ENCODE results near the gene NUAK2. TPM values are rescaled to one million over a fixed set of nuclear protein-coding genes. Genes with fewer than 3 reads are reported as not detected.
A peak's percentile ranks its signal among the peaks of the same experiment; 100 is the strongest.

NUAK2 gene
- total RNA-seq, 1 donor from 2014 or later, result 49.6 TPM

DNA sequence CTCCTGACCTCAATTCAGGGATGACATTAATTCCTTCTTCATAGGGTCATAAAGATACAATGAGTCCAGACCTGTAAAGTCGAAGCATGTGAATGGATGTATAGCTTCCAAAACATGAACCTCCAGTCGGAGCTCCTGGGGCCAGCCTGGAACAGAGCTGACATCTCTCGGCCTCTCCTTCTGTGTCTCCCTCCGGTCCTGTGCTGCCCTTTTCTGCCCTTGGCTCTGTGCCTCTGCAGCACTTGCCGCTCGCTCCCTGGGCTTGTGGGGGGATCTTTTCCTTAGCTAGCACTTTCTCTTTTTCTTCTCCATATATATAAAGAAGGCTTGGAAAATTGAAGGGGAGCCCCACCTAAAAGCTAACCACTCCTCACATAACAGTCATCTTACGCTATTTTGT, 51.3 kb downstream of the NUAK2 start:
- Histone ChIP-seq H3K27me3 (no peaks in the 10 kb centered on the region), H3K36me3 (no peaks in the 10 kb centered on the region), H3K27ac (no peak overlapping the region), H3K4me3 (no peak overlapping the region), H3K4me1 (peaks cover 32% of the 10 kb centered on the region), H3K9me3 (no peaks in the 10 kb centered on the region)
- DNase-seq (ENCODE audit: extremely low spot score in 2 of 2), result no peak
- intact Hi-C loops (cut with DNase I), result loop anchor here (5.0 kb wide), 1 partner anchor 57 kb away; no protein-coding TSS in a partner anchor
- no peak for TF ChIP-seq POLR2A (IDR thresholded peaks at IDR 0.05)

DNA sequence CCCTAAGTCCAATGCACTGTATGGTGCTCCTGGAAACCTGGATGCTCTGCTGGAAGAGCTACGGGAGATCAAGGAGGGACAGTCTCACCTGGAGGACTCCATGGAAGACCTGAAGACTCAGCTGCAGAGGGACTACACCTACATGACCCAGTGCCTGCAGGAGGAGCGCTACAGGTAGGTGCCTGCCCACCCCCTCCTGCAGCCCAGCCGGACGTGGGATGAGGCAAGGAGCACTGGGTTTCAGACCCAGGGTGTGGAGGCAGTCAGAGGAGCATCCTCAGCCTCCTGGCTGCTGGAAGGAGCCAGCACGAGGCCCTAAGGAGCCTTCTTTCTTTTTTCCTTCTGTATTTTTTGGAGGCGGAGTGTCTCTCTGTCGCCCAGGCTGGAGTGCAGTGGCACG, 51.8 kb downstream of the NUAK2 start:
- TF ChIP-seq POLR2AphosphoS5 (IDR thresholded peaks at IDR 0.05; ENCODE audit: insufficient read depth in 1 of 2, low read depth in 1 of 2) (no peak), POLR2A (IDR thresholded peaks at IDR 0.05) (no peak)
- TF ChIP-seq, protein P1, sequence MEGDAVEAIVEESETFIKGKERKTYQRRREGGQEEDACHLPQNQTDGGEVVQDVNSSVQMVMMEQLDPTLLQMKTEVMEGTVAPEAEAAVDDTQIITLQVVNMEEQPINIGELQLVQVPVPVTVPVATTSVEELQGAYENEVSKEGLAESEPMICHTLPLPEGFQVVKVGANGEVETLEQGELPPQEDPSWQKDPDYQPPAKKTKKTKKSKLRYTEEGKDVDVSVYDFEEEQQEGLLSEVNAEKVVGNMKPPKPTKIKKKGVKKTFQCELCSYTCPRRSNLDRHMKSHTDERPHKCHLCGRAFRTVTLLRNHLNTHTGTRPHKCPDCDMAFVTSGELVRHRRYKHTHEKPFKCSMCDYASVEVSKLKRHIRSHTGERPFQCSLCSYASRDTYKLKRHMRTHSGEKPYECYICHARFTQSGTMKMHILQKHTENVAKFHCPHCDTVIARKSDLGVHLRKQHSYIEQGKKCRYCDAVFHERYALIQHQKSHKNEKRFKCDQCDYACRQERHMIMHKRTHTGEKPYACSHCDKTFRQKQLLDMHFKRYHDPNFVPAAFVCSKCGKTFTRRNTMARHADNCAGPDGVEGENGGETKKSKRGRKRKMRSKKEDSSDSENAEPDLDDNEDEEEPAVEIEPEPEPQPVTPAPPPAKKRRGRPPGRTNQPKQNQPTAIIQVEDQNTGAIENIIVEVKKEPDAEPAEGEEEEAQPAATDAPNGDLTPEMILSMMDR (IDR thresholded peaks at IDR 0.05), result no peak
- H3K4me3 ChIP-seq, result no peak overlapping the region
- H3K27me3 ChIP-seq, result no peaks in the 10 kb centered on the region
- intact Hi-C loops (cut with DNase I), result loop anchor here (5.0 kb wide), 1 partner anchor 58 kb away; no protein-coding TSS in a partner anchor
- no peaks in the 10 kb centered on the region for H3K36me3 ChIP-seq
- peaks cover 32% of the 10 kb centered on the region for H3K4me1 ChIP-seq
- DNase-seq (ENCODE audit: extremely low spot score in 2 of 2), result no peak
- no peaks in the 10 kb centered on the region for H3K9me3 ChIP-seq
- no peak overlapping the region for H3K27ac ChIP-seq

DNA sequence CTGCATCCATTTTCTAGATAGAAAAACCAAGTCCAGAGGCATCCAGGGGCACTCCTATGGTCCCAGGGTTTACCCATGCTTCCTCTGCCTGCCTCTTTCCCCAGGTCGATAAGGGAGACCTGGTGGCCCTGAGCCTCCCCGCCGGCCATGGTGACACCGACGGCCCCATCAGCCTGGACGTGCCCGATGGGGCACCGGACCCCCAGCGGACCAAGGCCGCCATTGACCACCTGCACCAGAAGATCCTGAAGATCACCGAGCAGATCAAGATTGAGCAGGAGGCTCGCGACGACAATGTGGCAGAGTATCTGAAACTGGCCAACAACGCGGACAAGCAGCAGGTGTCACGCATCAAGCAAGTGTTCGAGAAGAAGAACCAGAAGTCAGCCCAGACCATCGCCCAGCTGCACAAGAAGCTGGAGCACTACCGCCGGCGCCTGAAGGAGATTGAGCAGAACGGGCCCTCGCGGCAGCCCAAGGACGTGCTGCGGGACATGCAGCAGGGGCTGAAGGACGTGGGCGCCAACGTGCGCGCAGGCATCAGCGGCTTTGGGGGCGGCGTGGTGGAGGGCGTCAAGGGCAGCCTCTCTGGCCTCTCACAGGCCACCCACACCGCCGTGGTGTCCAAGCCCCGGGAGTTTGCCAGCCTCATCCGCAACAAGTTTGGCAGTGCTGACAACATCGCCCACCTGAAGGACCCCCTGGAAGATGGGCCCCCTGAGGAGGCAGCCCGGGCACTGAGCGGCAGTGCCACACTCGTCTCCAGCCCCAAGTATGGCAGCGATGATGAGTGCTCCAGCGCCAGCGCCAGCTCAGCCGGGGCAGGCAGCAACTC, 52.5 kb downstream of the NUAK2 start:
- Histone ChIP-seq H3K4me1 (peaks cover 32% of the 10 kb centered on the region), H3K27me3 (no peaks in the 10 kb centered on the region), H3K27ac (no peak overlapping the region), H3K36me3 (no peaks in the 10 kb centered on the region), H3K4me3 (no peak overlapping the region), H3K9me3 (no peaks in the 10 kb centered on the region)
- TF ChIP-seq POLR2AphosphoS5 (IDR thresholded peaks at IDR 0.05; ENCODE audit: insufficient read depth in 1 of 2, low read depth in 1 of 2) (no peak), POLR2A (IDR thresholded peaks at IDR 0.05) (no peak)
- TF ChIP-seq, protein P1 (IDR thresholded peaks at IDR 0.05), result no peak
- intact Hi-C loops (cut with DNase I), result no loop called here
- DNase-seq (ENCODE audit: extremely low spot score in 2 of 2), result no peak

DNA sequence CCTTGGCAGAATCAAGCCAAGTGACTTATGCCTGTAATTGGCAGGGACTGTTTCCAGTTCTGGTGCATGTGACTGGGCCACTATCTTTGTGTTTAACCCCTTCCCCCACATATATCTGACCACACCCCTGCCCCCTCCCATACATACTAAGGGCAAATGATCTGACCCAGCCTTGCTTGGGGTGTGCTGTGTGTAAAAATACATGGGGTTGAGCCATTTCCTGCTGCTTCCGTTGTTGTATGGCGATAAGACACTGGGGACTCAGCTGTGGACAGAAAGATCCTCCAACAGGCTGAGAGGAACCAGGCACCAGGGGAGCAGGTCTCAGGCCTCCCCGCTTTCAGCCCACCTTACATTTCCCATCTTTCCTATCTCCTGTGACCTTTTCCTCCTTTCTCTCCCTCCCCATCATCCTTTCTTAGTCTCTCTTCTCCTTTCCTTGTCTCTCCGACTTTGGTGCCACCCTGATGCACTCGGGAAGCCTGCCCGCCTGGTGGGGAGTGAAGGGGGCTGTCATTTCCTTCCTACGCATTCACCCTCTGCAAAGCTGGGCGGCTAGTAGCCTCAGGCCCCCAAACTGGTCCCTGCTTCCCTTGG, 54.1 kb downstream of the NUAK2 start:
- DNase-seq (ENCODE audit: extremely low spot score in 2 of 2), result no peak
- H3K27ac ChIP-seq, result no peak overlapping the region
- no peaks in the 10 kb centered on the region for H3K27me3 ChIP-seq
- no peak overlapping the region for H3K4me3 ChIP-seq
- H3K36me3 ChIP-seq, result no peaks in the 10 kb centered on the region
- peaks cover 38% of the 10 kb centered on the region for H3K4me1 ChIP-seq
- H3K9me3 ChIP-seq, result no peaks in the 10 kb centered on the region
- intact Hi-C loops (cut with DNase I), result no loop called here
- TF ChIP-seq, protein P1 (IDR thresholded peaks at IDR 0.05), result no peak

DNA sequence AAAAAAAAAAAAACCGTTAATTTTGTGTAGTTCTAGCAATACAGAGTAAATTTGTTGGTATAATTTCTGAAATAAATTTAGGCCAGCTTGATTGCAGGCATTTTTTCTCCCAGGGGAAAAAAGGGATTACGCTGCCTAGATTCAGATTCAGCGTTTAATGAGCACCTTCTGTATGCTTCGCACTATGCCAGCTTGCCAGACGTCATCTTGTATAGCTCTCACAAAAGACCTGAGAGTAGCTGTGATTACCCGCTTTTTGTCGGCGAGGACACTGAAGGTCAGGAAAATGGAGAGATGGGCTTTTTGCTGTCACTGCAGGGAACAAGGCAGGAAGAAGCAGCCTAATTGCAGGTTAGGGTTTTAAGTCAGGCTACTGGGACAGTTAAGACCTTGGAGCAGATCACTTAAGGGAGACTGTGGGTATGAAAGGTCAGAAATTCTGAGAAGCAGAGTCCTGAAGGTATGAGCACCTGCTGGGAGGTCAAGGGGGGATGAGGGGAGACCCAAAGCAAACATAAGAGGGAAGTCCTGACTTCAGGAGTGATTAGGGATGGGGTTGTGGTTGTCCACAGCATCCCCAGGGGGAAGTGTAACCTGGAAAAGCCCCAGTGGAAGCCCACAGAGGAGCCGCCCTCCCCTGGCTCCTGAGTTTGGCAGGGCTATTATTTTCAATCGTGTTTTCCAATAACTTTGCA, 54.8 kb downstream of the NUAK2 start:
- Histone ChIP-seq H3K27ac (peak overlapping the region; percentile 55), H3K9me3 (no peaks in the 10 kb centered on the region), H3K4me1 (peaks cover 41% of the 10 kb centered on the region), H3K36me3 (no peaks in the 10 kb centered on the region), H3K27me3 (no peaks in the 10 kb centered on the region), H3K4me3 (no peak overlapping the region)
- no peak for DNase-seq (ENCODE audit: extremely low spot score in 2 of 2)
- intact Hi-C loops (cut with DNase I), result no loop called here
- TF ChIP-seq, protein P1 (IDR thresholded peaks at IDR 0.05), result no peak
- no peak for TF ChIP-seq POLR2A (IDR thresholded peaks at IDR 0.05)
- TF ChIP-seq POLR2AphosphoS5 (IDR thresholded peaks at IDR 0.05; ENCODE audit: insufficient read depth in 1 of 2, low read depth in 1 of 2), result no peak
